ENCODE data around the gene NAA35.
"Not testable (repeated sequence)": the region's sequence is repeated elsewhere in the genome, so short reads cannot be mapped to it uniquely, and the experiment has no call there.

NAA35 gene

GRCh38 chr9:86035827-86036440, 95.0 kb downstream of the NAA35 start:
- no peak for DNase-seq

DNA sequence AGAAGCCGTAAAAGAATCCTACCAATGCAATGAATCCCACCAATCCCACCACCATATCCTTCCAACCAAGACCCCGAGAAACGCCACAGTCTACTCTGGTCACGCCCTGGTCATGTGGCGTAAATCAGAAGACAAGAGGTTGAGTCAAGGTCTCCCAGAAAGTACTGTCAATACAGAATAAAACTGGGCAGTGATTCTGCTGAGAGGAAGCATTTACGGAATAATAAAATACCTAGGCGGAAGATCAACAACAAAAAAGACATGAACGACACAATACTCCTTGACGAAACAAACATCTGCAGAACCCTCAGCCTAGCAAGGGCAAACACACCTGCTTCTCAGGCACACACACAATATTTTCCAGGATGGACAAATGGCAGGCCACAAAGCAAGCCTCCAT, 95.6 kb downstream of the NAA35 start:
- DNase-seq, result no peak

DNA sequence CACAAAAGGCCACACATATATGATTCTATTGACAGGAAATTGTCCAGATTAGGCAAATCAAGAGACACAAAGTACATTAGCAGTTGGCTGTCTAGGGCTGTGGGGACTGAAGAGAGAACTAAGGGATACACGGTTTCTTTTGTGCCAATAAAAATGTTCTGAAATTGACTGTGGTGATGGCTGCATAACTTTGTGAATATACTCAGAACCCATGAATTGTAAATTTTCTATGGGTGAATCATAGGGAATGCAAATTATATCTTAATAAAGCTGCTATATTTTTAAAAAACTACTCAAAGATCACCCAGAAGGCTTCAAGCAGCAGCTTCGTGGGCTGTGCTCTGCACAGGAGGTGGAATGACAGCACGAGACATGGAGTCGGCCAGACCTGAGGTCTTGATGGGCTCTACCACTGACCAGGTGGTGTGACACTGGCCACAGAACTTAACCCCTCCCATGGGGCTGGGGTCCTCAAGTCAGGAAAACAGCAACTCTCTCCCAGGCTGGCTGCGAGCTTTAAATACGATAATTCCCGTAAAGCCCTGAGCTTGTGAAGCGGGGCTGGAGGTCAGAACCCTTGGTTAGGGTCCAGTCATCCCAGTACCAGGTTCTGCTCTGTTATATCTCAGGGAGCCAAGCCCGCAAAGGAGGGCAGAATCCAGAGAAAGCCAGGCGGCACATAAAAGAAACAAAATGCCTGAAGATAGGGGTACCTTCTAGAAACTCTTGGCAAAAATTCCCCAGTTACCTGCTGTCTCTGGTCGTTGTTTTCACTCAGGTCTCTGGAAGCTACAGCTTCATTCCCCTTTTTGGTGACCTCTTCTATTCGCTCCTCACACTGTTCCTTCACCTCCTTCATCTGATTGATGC, 99.3 kb downstream of the NAA35 start:
- DNase-seq, result no peak

- DNase-seq, result no peak
Observed at GRCh38 chr9:86040861-86041155, 99.9 kb downstream of the NAA35 start.

GRCh38 chr9:86041311-86041741, 100.4 kb downstream of the NAA35 start:
- no peak for DNase-seq

DNA sequence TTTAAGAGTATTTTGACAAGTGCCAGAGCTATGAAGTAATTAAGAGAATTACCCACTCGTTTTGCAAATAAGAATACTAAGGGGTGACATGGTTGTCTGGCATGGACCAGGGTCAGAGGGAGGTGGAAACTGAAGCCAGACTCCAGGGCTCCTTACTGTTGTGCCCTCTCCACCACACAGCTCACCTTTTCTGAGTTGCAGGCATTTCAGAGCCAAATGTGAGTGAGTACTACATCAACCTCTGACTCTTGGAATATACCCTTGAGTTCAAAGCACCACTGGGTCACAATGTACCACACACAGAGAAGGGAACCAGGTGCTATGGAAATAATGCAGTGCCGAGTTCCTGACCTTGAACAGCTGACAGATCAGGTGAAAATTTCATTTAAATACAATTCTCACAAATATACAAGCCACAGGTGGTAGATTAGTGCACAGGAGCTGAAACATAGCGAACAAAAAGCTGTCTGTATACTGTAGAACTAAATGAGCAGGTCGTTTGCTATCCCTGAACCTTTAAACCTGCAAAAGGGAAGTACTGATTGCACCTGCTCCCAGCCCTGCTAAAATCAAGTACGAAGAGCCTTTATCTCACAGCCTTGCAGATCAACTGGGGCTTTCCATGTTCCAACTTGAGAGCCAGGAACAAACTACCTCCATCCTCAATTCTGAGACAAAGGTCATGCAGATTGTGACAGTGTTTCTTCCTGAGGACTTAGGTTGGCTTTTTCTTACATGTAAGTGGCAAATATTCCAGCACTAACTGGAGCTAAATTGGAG, 101.4 kb downstream of the NAA35 start:
- DNase-seq, result no peak

DNA sequence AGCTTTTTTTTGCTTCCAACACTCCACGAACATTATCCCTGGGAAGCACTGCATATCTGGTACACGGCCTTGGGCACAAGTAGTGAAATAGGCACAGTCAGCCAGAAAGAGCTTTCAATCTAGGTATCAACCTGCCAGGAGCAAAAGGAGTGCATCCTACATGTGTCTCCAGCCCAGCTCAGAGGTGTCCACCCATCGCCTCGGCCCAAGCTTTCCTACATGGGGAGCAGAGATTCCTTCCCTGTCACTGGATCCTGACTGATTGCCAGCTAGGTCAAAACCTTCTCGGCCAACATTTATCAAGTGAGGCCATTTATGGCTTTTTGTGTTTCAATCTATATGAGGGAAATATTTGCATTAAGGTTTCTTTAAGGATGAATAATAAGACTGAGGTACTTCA, 102.6 kb downstream of the NAA35 start:
- DNase-seq, result no peak

- no peak for DNase-seq
Observed at GRCh38 chr9:86043999-86044398, 103.1 kb downstream of the NAA35 start.

DNA sequence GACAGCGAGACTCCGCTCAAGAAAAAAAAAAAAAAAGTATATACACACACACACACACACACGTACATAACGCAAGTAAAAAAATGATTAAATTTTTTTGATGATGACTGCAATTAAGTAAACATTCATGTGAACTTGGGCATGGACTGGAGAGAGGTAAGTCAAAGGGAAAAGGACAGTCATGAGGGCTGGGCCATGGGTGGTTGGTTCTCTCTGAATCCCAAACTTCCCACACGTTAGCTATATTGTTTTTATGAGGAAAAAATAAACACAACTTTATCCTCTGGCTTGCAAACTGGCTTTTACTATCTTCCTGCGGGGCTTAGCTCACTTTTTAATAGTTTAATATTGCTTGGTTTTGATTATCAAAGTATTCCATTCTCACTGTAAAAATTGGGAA, 104.7 kb downstream of the NAA35 start:
- DNase-seq, result no peak

GRCh38 chr9:86046071-86046636, 105.2 kb downstream of the NAA35 start:
- no peak for DNase-seq

DNA sequence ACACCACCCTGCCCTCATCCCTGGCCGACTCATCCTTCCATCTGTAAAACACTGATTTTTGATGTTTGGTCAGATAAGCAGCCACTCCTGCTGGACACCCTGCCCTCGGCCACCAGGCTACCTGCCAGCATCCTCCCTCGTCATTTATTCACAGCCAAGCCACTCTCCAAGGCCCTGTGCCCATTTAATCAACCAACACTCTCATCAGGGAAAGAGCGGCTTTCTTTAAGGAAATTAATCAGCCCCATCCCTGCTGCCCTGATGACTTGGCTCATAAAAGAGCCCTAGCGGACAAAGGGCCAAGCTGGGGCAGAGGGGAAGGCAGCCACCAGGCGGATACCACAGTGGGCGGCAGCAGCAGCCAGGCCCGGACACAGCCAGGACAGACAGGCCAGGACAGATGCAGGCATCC, 106.0 kb downstream of the NAA35 start:
- peak in 1 of 2 experiments; percentile 48 for DNase-seq

- DNase-seq, result no peak
Observed at GRCh38 chr9:86047361-86047760, 106.4 kb downstream of the NAA35 start.

- DNase-seq, result not testable (repeated sequence)
Observed at GRCh38 chr9:86048018-86048742, 107.2 kb downstream of the NAA35 start.

GRCh38 chr9:86052556-86053468, 111.9 kb downstream of the NAA35 start:
- DNase-seq, result no peak

DNA sequence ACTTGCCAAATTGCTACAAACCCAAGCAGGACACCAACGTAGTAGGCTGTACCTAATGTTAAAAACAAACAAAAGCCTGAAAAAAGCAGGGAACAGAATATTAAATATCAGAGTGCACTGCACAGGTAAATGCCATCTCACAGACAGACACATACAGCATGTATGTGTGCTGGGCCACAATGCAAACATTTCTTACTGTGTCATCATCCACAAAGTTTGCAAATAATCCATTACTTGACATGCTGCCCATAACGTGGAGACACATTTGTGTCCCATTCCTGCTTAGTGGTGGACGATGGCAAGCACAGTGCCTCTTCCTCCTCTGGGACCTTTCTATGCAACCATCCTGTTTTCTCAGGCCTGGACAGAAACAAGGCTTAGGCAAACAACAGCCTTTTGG, 113.7 kb downstream of the NAA35 start:
- DNase-seq, result no peak

DNA sequence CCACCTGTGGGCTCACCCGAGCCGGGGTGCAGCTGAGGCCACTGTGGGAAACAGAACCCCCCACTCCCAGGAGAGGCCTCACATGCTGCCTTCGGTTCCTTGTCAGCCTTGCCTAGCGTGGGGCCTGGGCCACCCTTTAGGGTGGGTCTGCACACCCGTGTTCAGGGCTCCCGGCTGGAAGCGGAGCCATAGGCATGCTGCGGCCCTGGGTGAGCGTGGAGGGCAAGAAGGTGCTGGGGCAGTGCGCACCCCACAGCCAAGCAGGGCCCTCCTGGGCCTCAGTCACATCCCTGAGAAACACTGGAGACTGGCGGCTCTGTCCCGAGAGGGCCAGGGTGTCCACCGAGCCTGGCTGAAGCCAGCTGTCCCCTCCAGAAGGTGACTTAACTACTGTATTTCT, 116.5 kb downstream of the NAA35 start:
- DNase-seq, result no peak

- no peak for DNase-seq
Observed at GRCh38 chr9:86061972-86062739, 121.2 kb downstream of the NAA35 start.

DNA sequence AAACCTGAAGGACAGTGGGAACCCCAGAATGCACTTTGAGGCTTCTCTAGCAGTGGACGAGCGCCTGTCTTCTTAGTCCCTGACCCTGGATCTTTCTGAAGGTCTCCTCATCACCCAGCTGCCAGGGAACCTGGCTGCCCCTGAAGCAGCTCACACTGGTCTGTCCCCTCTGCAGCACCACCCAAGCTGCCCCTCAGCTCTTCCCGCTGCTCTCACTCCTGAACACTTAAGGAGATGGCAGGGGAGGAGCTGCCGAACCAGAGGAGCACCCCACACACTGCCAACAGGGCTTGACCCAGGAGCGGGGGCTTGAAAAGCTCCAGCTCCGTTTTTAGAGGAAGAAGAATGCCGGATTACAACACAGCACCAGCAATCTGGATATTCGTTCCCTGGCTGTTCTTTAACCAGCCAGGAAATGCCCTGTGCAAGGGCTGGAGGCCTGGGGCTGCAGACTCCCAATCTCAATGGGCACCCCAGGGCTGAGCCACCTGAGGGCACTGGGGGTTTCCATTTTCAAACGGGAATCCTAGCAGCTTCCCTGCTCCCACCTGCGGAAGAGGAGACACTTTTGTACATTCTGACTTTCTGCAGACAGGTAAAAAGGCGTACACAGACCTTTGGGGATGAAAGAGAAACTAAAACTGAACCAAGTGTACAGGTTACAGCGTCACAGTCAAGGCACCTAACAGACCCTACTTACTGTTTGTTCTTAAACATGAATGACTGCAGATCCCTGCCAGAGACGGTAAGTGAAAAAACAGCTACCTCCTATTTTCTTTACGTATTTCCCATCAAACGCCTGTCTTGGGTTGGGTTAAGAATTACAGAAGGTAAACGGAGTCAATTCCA, 122.1 kb downstream of the NAA35 start:
- no peak for DNase-seq

DNA sequence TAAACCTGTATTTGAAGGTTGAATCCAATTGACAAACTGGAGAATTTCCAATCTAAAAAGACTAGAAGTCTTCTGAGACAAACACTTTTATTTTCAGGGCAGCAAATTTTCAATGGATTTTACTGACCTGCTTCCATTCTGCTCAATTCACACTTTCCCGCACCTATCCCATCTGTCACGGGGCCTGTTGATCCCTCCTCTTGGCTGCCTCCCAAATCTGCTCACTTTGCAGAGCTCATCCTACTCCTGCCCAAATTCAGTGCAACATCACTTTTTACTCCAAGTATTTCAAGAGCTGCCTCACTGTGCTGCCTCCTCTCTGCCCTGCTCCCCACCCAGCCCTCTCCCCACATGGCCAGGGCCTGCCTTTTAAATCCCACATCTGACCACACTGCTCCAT, 123.3 kb downstream of the NAA35 start:
- DNase-seq, result peak; percentile 44 to 70

All from cerebellar nuclear complex (tissue), 1 donor.